Measurements from ENCODE around the gene TNRC6C. TPM values are rescaled to one million over a fixed set of nuclear protein-coding genes. Genes with fewer than 3 reads are reported as not detected.
"Not testable (repeated sequence)": the region's sequence is repeated elsewhere in the genome, so short reads cannot be mapped to it uniquely, and the experiment has no call there.

Gene TNRC6C
- total RNA-seq, 4 donors from 2014 or later: 15.8 to 30.3 (median 27.7) TPM

DNA sequence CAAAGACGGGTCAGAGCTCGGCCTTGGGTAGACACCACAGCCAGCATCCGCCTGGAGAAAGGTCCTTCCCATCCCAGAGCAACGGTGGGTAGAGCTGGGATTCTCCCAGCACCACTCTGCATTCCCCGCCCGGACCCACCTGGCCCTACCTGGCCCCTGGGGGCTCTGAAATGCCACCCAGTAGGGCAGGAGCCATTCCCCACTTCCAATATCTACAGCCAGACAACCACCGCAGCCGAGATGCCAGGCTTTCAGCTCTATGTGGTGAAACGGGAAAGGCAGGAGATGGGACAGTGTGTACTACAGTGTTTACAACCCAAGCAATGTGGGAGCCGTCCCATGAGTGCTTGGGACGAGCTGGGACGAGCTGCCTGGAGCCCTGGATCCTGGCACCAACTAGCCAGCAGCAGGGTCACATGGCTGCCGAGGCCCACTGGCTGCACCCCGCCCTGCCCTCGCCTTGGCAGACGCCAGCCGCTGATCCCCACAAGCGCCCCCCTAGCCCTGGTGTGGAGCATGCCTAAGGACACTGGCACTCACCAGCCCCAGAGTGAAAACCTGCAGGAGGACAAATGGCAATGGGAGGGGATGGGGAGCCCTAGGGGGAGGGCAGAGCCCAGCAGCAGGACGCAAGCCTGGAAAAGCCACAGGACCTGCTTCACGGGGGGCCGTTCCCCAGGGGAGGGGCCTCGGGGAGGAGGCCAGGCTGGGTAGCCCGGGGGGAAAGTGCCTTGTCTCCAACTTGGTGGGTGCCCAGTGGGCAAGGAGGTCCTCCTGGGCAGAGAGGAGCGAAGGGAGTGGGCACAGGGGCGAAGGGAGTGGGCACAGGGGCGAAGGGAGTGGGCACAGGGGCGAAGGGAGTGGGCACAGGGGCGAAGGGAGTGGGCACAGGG lies 156.6 kb downstream of the TNRC6C start:
- TF ChIP-seq, protein P1, sequence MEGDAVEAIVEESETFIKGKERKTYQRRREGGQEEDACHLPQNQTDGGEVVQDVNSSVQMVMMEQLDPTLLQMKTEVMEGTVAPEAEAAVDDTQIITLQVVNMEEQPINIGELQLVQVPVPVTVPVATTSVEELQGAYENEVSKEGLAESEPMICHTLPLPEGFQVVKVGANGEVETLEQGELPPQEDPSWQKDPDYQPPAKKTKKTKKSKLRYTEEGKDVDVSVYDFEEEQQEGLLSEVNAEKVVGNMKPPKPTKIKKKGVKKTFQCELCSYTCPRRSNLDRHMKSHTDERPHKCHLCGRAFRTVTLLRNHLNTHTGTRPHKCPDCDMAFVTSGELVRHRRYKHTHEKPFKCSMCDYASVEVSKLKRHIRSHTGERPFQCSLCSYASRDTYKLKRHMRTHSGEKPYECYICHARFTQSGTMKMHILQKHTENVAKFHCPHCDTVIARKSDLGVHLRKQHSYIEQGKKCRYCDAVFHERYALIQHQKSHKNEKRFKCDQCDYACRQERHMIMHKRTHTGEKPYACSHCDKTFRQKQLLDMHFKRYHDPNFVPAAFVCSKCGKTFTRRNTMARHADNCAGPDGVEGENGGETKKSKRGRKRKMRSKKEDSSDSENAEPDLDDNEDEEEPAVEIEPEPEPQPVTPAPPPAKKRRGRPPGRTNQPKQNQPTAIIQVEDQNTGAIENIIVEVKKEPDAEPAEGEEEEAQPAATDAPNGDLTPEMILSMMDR (IDR thresholded peaks at IDR 0.05): no peak
- TF ChIP-seq POLR2AphosphoS5 (IDR thresholded peaks at IDR 0.05) (no peak), EP300 (IDR thresholded peaks at IDR 0.05) (no peak), POLR2A (IDR thresholded peaks at IDR 0.05) (no peak)
- H3K27ac ChIP-seq: peak overlapping the region in 2 of 4 donors; percentile 23 to 39
- peaks cover 0 to 47% (median 4%) of the 10 kb centered on the region in 3 donors for H3K4me1 ChIP-seq
- peaks cover 0 to 28% of the 10 kb centered on the region in 2 donors for H3K36me3 ChIP-seq
- no peaks in the 10 kb centered on the region for H3K9me3 ChIP-seq
- WGBS, 2 donors (ENCODE audit: low coverage in 1 of 2): 54% methylated on average over 4 of the region's 28 CpGs; no CpG with 5 or more reads in 1 of the 2 donors
- H3K27me3 ChIP-seq: no peaks in the 10 kb centered on the region
- ATAC-seq: no peak
- no peak overlapping the region for H3K4me3 ChIP-seq

DNA sequence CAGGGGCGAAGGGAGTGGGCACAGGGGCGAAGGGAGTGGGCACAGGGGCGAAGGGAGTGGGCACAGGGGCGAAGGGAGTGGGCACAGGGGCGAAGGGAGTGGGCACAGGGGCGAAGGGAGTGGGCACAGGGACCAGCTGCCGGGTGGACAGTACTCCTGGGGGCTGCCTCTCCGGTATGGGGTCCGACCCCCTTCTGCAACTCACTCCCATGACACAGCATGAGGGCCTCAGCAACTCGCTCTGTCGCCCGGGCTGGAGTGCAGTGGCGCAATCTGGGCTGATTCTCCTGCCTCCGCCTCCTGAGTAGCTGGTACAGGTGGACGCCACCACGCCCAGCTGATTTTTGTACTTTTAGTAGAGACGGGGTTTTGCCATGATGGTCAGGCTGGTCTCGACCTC lies 157.3 kb downstream of the TNRC6C start:
- H3K27me3 ChIP-seq, ATAC-seq, H3K9me3 ChIP-seq, H3K4me3 ChIP-seq, H3K27ac ChIP-seq: not testable (repeated sequence)
- WGBS, 2 donors (ENCODE audit: low coverage in 1 of 2): 80% methylated on average over 2 of the region's 18 CpGs; no CpG with 5 or more reads in 1 of the 2 donors
- H3K36me3 ChIP-seq: peaks cover 0 to 27% of the 10 kb centered on the region in 2 donors
- H3K4me1 ChIP-seq: peaks cover 0 to 47% (median 4%) of the 10 kb centered on the region in 3 donors

DNA sequence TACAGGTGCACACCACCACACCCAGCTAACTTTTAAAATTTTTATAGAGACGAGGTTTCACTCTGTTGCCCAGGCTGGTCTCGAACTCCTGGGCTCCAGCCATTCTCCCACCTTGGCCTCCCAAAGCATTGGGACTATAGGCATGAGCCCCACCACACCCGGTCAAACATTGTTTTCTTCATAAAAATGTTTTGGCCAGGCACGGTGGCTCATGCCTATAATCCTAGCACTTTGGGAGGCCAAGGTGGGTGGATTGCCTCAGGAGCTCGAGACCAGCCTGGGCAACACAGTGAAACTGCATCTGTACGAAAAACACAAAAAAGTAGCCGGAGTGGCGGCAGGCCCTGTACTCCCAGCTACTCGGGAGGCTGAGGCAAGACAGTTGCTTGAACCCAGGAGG lies 157.9 kb downstream of the TNRC6C start:
- WGBS, 2 donors (ENCODE audit: low coverage in 1 of 2): 89 to 93% methylated on average over 6 of the region's 9 CpGs
- H3K4me1 ChIP-seq: peaks cover 0 to 47% (median 4%) of the 10 kb centered on the region in 3 donors
- ATAC-seq: no peak
- H3K36me3 ChIP-seq: peaks cover 0 to 29% of the 10 kb centered on the region in 2 donors
- no peaks in the 10 kb centered on the region for H3K27me3 ChIP-seq
- no peaks in the 10 kb centered on the region for H3K9me3 ChIP-seq
- H3K4me3 ChIP-seq: no peak overlapping the region
- no peak overlapping the region for H3K27ac ChIP-seq
- no peak for TF ChIP-seq POLR2A (IDR thresholded peaks at IDR 0.05)
- TF ChIP-seq, protein P1 (IDR thresholded peaks at IDR 0.05): no peak
- no peak for TF ChIP-seq POLR2AphosphoS5 (IDR thresholded peaks at IDR 0.05)

DNA sequence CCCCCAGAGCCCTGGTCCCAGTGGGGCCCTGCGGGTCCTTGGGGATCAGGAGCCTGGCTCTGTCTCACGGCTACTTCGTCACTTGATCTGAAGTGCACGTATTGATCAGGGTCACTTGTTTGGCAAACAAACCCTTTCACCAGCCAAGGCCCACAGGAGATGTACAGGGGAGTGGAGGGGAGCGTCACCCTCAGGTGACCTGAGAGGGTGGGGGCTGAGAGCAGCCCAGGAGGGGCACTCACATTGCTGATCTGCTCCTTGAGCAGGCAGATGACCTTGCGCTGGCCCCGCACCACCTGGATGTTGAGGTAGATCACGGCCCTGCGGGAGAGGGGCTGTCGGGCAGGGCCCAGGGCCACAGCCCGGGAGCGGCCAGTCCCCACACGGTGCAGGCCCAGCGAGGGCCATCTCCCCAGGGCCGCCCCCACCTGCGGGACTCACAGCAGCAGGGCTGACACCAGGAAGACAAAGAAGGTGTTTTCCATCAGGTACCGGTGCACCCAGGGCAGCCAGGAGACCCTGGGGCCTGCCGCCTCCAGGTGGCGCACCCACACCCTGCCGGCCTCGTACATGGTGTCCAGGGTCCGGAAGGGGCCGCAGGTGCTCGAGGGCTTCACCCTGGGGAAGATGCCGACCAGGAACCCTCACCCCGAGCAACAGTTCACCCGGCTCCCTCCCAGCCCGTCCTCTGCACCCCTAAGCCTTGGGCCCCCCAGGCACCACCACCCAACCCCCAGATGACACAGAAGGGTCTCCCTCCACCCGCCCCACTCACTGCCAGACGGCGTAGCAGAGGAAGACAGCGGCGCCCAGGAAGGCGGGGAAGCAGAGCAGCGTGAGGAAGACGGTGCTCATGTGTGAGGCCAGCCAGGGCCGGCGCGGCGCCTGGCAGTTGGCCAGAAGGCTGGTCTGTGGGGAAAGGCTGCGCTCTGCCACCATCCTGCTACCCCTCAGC lies 158.8 kb downstream of the TNRC6C start:
- 20% methylated on average over 1 of the region's 41 CpGs; no CpG with 5 or more reads in 1 of the 2 donors for WGBS, 2 donors (ENCODE audit: low coverage in 1 of 2)
- Histone ChIP-seq H3K36me3 (peaks cover 0 to 29% of the 10 kb centered on the region in 2 donors), H3K4me3 (no peak overlapping the region), H3K27ac (no peak overlapping the region), H3K9me3 (no peaks in the 10 kb centered on the region), H3K27me3 (no peaks in the 10 kb centered on the region), H3K4me1 (peaks cover 0 to 42% (median 4%) of the 10 kb centered on the region in 3 donors)
- ATAC-seq: peak; percentile 18
- TF ChIP-seq POLR2AphosphoS5 (IDR thresholded peaks at IDR 0.05) (no peak), EP300 (IDR thresholded peaks at IDR 0.05) (no peak), POLR2A (IDR thresholded peaks at IDR 0.05) (no peak)
- TF ChIP-seq, protein P1 (IDR thresholded peaks at IDR 0.05): peak in 1 of 4 experiments; percentile 57

- Histone ChIP-seq H3K27me3 (no peaks in the 10 kb centered on the region), H3K4me1 (peaks cover 0 to 27% (median 0%) of the 10 kb centered on the region in 3 donors), H3K9me3 (no peaks in the 10 kb centered on the region), H3K4me3 (no peak overlapping the region), H3K36me3 (peaks cover 0 to 44% of the 10 kb centered on the region in 2 donors), H3K27ac (no peak overlapping the region)
- no CpG with 5 or more reads among the region's 14 CpGs for WGBS, 2 donors (ENCODE audit: low coverage in 1 of 2)
- no peak for ATAC-seq
- TF ChIP-seq POLR2A (IDR thresholded peaks at IDR 0.05) (no peak), POLR2AphosphoS5 (IDR thresholded peaks at IDR 0.05) (no peak), EP300 (IDR thresholded peaks at IDR 0.05) (no peak)
- TF ChIP-seq, protein P1 (IDR thresholded peaks at IDR 0.05): no peak
These were observed 160.3 kb downstream of the TNRC6C start for GRCh38 chr17:78118801-78119241.
